ENCODE data around the gene CUL5.

- no peak for TF ChIP-seq POLR2A (IDR thresholded peaks at IDR 0.05; ENCODE audit: low read depth, low read length)
- TF ChIP-seq POU2F2 (IDR thresholded peaks at IDR 0.05; ENCODE audit: low read depth, low read length) = no peak
- TF ChIP-seq TAF1 (IDR thresholded peaks at IDR 0.05; ENCODE audit: low read depth, low read length) = no peak
- no peak for TF ChIP-seq SPI1 (IDR thresholded peaks at IDR 0.05; ENCODE audit: low read depth, low read length)
Measured at GRCh38 chr11:108063410-108063809, 54.7 kb downstream of the CUL5 start.
